ENCODE data around the gene DDI1.

DDI1 gene

GRCh38 chr11:104036588-104036987 lies at the start of gene DDI1:
DDI1 (plus strand) TSS chr11:104036640; CDS start chr11:104036823, 183 bp downstream.
- DNase-seq = no peak

- DNase-seq = no peak
Observed at GRCh38 chr11:103987629-103988594, 48.5 kb upstream of the DDI1 start.

- no peak for DNase-seq
Observed at GRCh38 chr11:103988595-103988969, 47.9 kb upstream of the DDI1 start.

GRCh38 chr11:103993507-103993906 lies 42.9 kb upstream of the DDI1 start:
- no peak for DNase-seq

GRCh38 chr11:103994094-103994493 lies 42.3 kb upstream of the DDI1 start:
- DNase-seq = no peak

- DNase-seq = no peak
Observed at GRCh38 chr11:103994518-103994917, 41.9 kb upstream of the DDI1 start.

- no peak for DNase-seq
Observed at GRCh38 chr11:103995896-103996295, 40.5 kb upstream of the DDI1 start.

GRCh38 chr11:103997082-103997481 lies 39.4 kb upstream of the DDI1 start:
- DNase-seq = no peak

GRCh38 chr11:103998826-103999508 lies 37.5 kb upstream of the DDI1 start:
- no peak for DNase-seq

GRCh38 chr11:104000798-104001197 lies 35.6 kb upstream of the DDI1 start:
- no peak for DNase-seq

- DNase-seq = no peak
Observed at GRCh38 chr11:104001561-104002056, 34.8 kb upstream of the DDI1 start.

- no peak for DNase-seq
Observed at GRCh38 chr11:104003491-104003890, 32.9 kb upstream of the DDI1 start.

- no peak for DNase-seq
Observed at GRCh38 chr11:104005234-104005855, 31.1 kb upstream of the DDI1 start.

GRCh38 chr11:104009744-104010143 lies 26.7 kb upstream of the DDI1 start:
- no peak for DNase-seq

GRCh38 chr11:104011044-104011443 lies 25.4 kb upstream of the DDI1 start:
- no peak for DNase-seq

- DNase-seq = no peak
Observed at GRCh38 chr11:104015649-104016415, 20.6 kb upstream of the DDI1 start.

GRCh38 chr11:104024572-104024971 lies 11.9 kb upstream of the DDI1 start:
- no peak for DNase-seq

GRCh38 chr11:104028476-104029263 lies 7.8 kb upstream of the DDI1 start:
- DNase-seq = no peak

GRCh38 chr11:104033134-104033533 lies 3.3 kb upstream of the DDI1 start:
- DNase-seq = no peak

- no peak for DNase-seq
Observed at GRCh38 chr11:104033561-104033960, 2.9 kb upstream of the DDI1 start.

- DNase-seq = no peak
Observed at GRCh38 chr11:104036995-104037394, 555 bp downstream of the DDI1 start.

GRCh38 chr11:104041792-104042191 lies 5.4 kb downstream of the DDI1 start:
- DNase-seq = no peak
